GM18502 (cell line): Measurements from ENCODE around the gene NOL7.
A peak's percentile ranks its signal among the peaks of the same experiment; 100 is the strongest.

Experiments used
- ATAC-seq: cut with Tn5 transposase; IDR thresholded peaks from one replicate; pipeline ENCODE4 v1.9.1; 2021; ENCODE audit warnings: mild to moderate bottlenecking; ENCODE audit not compliant: unreplicated experiment, poor library complexity

NOL7 gene

GRCh38 chr6:13614926-13615791 is at the start of gene NOL7:
TSS of gene NOL7 (plus strand) at chr6:13615335. CDS start at chr6:13615359, 24 bp downstream.
- peak; percentile 90 for ATAC-seq

GRCh38 chr6:13565921-13566320 is 49.2 kb upstream of the NOL7 start:
- ATAC-seq, result no peak

- no peak for ATAC-seq
These were observed 48.6 kb upstream of the NOL7 start for GRCh38 chr6:13566500-13566899.

GRCh38 chr6:13568970-13569369 is 46.2 kb upstream of the NOL7 start:
- ATAC-seq, result no peak

- ATAC-seq, result no peak
These were observed 42.9 kb upstream of the NOL7 start for GRCh38 chr6:13572240-13572639.

GRCh38 chr6:13572951-13573654 is 42.0 kb upstream of the NOL7 start:
- ATAC-seq, result no peak

- ATAC-seq, result no peak
These were observed 41.4 kb upstream of the NOL7 start for GRCh38 chr6:13573669-13574110.

GRCh38 chr6:13574149-13574570 is 41.0 kb upstream of the NOL7 start:
- peak; percentile 85 for ATAC-seq

GRCh38 chr6:13574571-13575376 is 40.4 kb upstream of the NOL7 start, which contains the start of gene SIRT5:
TSS of gene SIRT5 (plus strand) at chr6:13574601. CDS start at chr6:13584111, 9,510 bp downstream.
- ATAC-seq, result peak; percentile 74

- no peak for ATAC-seq
These were observed 39.8 kb upstream of the NOL7 start for GRCh38 chr6:13575377-13575775.

- ATAC-seq, result no peak
These were observed 39.1 kb upstream of the NOL7 start for GRCh38 chr6:13576017-13576416.

GRCh38 chr6:13577926-13578325 is 37.2 kb upstream of the NOL7 start:
- no peak for ATAC-seq

- ATAC-seq, result no peak
These were observed 35.2 kb upstream of the NOL7 start for GRCh38 chr6:13579911-13580310.

- no peak for ATAC-seq
These were observed 33.4 kb upstream of the NOL7 start for GRCh38 chr6:13581700-13582229.

- ATAC-seq, result no peak
These were observed 28.3 kb upstream of the NOL7 start for GRCh38 chr6:13586603-13587542.

GRCh38 chr6:13589801-13590200 is 25.3 kb upstream of the NOL7 start:
- no peak for ATAC-seq

GRCh38 chr6:13590574-13591153 is 24.5 kb upstream of the NOL7 start:
- no peak for ATAC-seq

- ATAC-seq, result no peak
These were observed 23.8 kb upstream of the NOL7 start for GRCh38 chr6:13591205-13591921.
